Uterus (tissue), 2 donors: Measurements from ENCODE around the gene DNAH11.

ENCODE experiments used
- CTCF ChIP-seq, 4 experiments: fragments of 200-600 bp in 2 of 4; fragments of 450-650 bp in 2 of 4; sonication (generic) in 2 of 4; IDR thresholded peaks; one replicate each; pipeline ENCODE4 v1.5.1; 2016 to 2019; ENCODE audit warnings: antibody characterized with exemption in 4 of 4, mild to moderate bottlenecking in 2 of 4, moderate library complexity in 1 of 4
- POLR2A ChIP-seq, 2 donors: fragments of 450-650 bp; IDR thresholded peaks; one replicate each; pipeline ENCODE4 v1.6.1; 2016; ENCODE audit warnings: antibody characterized with exemption in 2 of 2, mild to moderate bottlenecking in 1 of 2, moderate library complexity in 1 of 2

- TF ChIP-seq POLR2A (IDR thresholded peaks at IDR 0.05) (no peak), CTCF (IDR thresholded peaks at IDR 0.05) (no peak)
Measured at GRCh38 chr7:21948364-21948763, 405.5 kb downstream of the DNAH11 start.
